Measurements from ENCODE around the gene DOCK9. TPM values are rescaled to one million over a fixed set of nuclear protein-coding genes. Genes with fewer than 3 reads are reported as not detected.

Gene DOCK9
- total RNA-seq, 4 donors from 2014 or later: 127 to 191 (median 154) TPM

GRCh38 chr13:98998831-98999638 lies 21.2 kb upstream of the DOCK9 start:
- Histone ChIP-seq H3K9me3 (no peaks in the 10 kb centered on the region), H3K36me3 (no peaks in the 10 kb centered on the region), H3K27me3 (no peaks in the 10 kb centered on the region), H3K4me3 (no peak overlapping the region), H3K4me1 (peaks cover 39 to 75% (median 69%) of the 10 kb centered on the region in 4 donors), H3K27ac (replicated peaks in 1 of 4) (peak overlapping the region; percentile 13 to 58 (median 40))
- 46% methylated on average over 8 of the region's 8 CpGs for WGBS
- no peak for DNase-seq (ENCODE audit: extremely low spot score)
- intact Hi-C loops (cut with DNase I): no loop called here
- no peak for TF ChIP-seq POLR2A (IDR thresholded peaks at IDR 0.05; ENCODE audit: low read depth)
- TF ChIP-seq EP300 (IDR thresholded peaks at IDR 0.05): no peak
- TF ChIP-seq CTCF (IDR thresholded peaks at IDR 0.05): no peak
- TF ChIP-seq POLR2AphosphoS5 (IDR thresholded peaks at IDR 0.05): no peak

GRCh38 chr13:98997738-98998641 lies 20.1 kb upstream of the DOCK9 start:
- WGBS: 65% methylated on average over 7 of the region's 9 CpGs
- DNase-seq (ENCODE audit: extremely low spot score): peak; percentile 80
- Histone ChIP-seq H3K4me3 (no peak overlapping the region), H3K36me3 (no peaks in the 10 kb centered on the region), H3K4me1 (peaks cover 35 to 65% (median 58%) of the 10 kb centered on the region in 4 donors), H3K27me3 (no peaks in the 10 kb centered on the region), H3K27ac (replicated peaks in 1 of 4) (peak overlapping the region; percentile 10 to 58 (median 28)), H3K9me3 (no peaks in the 10 kb centered on the region)
- TF ChIP-seq POLR2AphosphoS5 (IDR thresholded peaks at IDR 0.05) (no peak), CTCF (IDR thresholded peaks at IDR 0.05) (no peak), EP300 (IDR thresholded peaks at IDR 0.05) (no peak), POLR2A (IDR thresholded peaks at IDR 0.05; ENCODE audit: low read depth) (no peak)
- intact Hi-C loops (cut with DNase I): no loop called here

- Histone ChIP-seq H3K27ac (replicated peaks in 1 of 4) (peak overlapping the region in 1 of 4 donors; percentile 10), H3K4me3 (no peak overlapping the region), H3K4me1 (peaks cover 35 to 59% (median 55%) of the 10 kb centered on the region in 4 donors), H3K36me3 (no peaks in the 10 kb centered on the region), H3K9me3 (no peaks in the 10 kb centered on the region), H3K27me3 (no peaks in the 10 kb centered on the region)
- TF ChIP-seq POLR2A (IDR thresholded peaks at IDR 0.05; ENCODE audit: low read depth): no peak
- no peak for TF ChIP-seq EP300 (IDR thresholded peaks at IDR 0.05)
- TF ChIP-seq CTCF (IDR thresholded peaks at IDR 0.05): no peak
- TF ChIP-seq POLR2AphosphoS5 (IDR thresholded peaks at IDR 0.05): no peak
- DNase-seq (ENCODE audit: extremely low spot score): peak; percentile 83
- intact Hi-C loops (cut with DNase I): no loop called here
- 94% methylated on average over 11 of the region's 11 CpGs for WGBS
These were observed 19.3 kb upstream of the DOCK9 start for GRCh38 chr13:98997011-98997730.

- peak; percentile 64 for DNase-seq (ENCODE audit: extremely low spot score)
- no peaks in the 10 kb centered on the region for H3K9me3 ChIP-seq
- no peak overlapping the region for H3K27ac ChIP-seq (replicated peaks in 1 of 4)
- intact Hi-C loops (cut with DNase I): no loop called here
- no peaks in the 10 kb centered on the region for H3K27me3 ChIP-seq
- H3K4me1 ChIP-seq: peaks cover 35 to 50% (median 49%) of the 10 kb centered on the region in 4 donors
- no peak for TF ChIP-seq EP300 (IDR thresholded peaks at IDR 0.05)
- TF ChIP-seq POLR2AphosphoS5 (IDR thresholded peaks at IDR 0.05): no peak
- TF ChIP-seq POLR2A (IDR thresholded peaks at IDR 0.05; ENCODE audit: low read depth): no peak
- no peak for TF ChIP-seq CTCF (IDR thresholded peaks at IDR 0.05)
- WGBS: 92% methylated on average over 5 of the region's 5 CpGs
- no peak overlapping the region for H3K4me3 ChIP-seq
- no peaks in the 10 kb centered on the region for H3K36me3 ChIP-seq
These were observed 18.2 kb upstream of the DOCK9 start for GRCh38 chr13:98996046-98996445.

Measured in esophagus muscularis mucosa (tissue), 4 donors.